HG03575 (cell line): ENCODE data around the gene DYSF.

Experiments
- ATAC-seq: cut with Tn5 transposase; IDR thresholded peaks from one replicate; pipeline ENCODE4 v1.9.1; 2021; ENCODE audit not compliant: unreplicated experiment, insufficient number of reproducible peaks, low FRiP score; ENCODE audit errors: extremely low read depth

Gene DYSF

GRCh38 chr2:71455011-71455740 is 1.8 kb downstream of the DYSF start:
- ATAC-seq: no peak

GRCh38 chr2:71455741-71456569 is 2.6 kb downstream of the DYSF start:
- ATAC-seq: no peak

- ATAC-seq: no peak
Observed at GRCh38 chr2:71456617-71457016, 3.3 kb downstream of the DYSF start.

GRCh38 chr2:71457123-71457915 is 4.0 kb downstream of the DYSF start:
- ATAC-seq: no peak

- ATAC-seq: no peak
Observed at GRCh38 chr2:71457923-71458322, 4.6 kb downstream of the DYSF start.

- ATAC-seq: no peak
Observed at GRCh38 chr2:71458413-71459083, 5.2 kb downstream of the DYSF start.

GRCh38 chr2:71459084-71459431 is 5.7 kb downstream of the DYSF start:
- no peak for ATAC-seq

GRCh38 chr2:71460056-71460455 is 6.7 kb downstream of the DYSF start:
- ATAC-seq: no peak

GRCh38 chr2:71460595-71461303 is 7.4 kb downstream of the DYSF start:
- ATAC-seq: no peak

- no peak for ATAC-seq
Observed at GRCh38 chr2:71461304-71461671, 7.9 kb downstream of the DYSF start.

GRCh38 chr2:71462056-71462605 is 8.8 kb downstream of the DYSF start:
- ATAC-seq: no peak

- ATAC-seq: no peak
Observed at GRCh38 chr2:71462641-71463341, 9.4 kb downstream of the DYSF start.

GRCh38 chr2:71463342-71463654 is 9.9 kb downstream of the DYSF start:
- no peak for ATAC-seq

GRCh38 chr2:71464389-71464788 is 11.0 kb downstream of the DYSF start:
- no peak for ATAC-seq

GRCh38 chr2:71465356-71465755 is 12.0 kb downstream of the DYSF start:
- no peak for ATAC-seq

GRCh38 chr2:71465961-71466300 is 12.6 kb downstream of the DYSF start:
- ATAC-seq: no peak

- ATAC-seq: no peak
Observed at GRCh38 chr2:71466301-71467179, 13.2 kb downstream of the DYSF start.
